HG03135 (cell line): ENCODE data around the gene FCHSD2.
"Not testable (repeated sequence)": the region's sequence is repeated elsewhere in the genome, so short reads cannot be mapped to it uniquely, and the experiment has no call there.

Source experiments
- ATAC-seq: cut with Tn5 transposase; IDR thresholded peaks from one replicate; pipeline ENCODE4 v1.9.1; 2021; ENCODE audit warnings: mild to moderate bottlenecking, moderate library complexity; ENCODE audit not compliant: unreplicated experiment

FCHSD2 gene

DNA sequence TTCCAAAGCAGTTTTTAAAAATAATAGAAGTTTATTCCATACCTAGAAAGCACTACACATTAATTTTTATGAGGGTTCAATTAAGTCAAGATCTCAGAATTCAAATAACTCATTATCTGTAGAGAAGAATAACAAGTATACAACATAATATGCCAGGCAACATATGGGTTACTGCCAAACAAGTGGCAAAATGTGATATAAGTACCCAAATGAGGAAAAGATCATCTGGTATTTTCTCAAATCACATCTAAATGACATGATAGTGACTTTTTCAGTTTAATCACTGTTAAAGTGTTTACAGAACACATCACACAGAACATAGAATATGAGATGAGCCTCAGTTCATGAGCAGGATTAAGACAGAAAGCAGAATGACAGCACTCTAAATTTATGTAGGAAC is 123.3 kb downstream of the FCHSD2 start:
- no peak for ATAC-seq

DNA sequence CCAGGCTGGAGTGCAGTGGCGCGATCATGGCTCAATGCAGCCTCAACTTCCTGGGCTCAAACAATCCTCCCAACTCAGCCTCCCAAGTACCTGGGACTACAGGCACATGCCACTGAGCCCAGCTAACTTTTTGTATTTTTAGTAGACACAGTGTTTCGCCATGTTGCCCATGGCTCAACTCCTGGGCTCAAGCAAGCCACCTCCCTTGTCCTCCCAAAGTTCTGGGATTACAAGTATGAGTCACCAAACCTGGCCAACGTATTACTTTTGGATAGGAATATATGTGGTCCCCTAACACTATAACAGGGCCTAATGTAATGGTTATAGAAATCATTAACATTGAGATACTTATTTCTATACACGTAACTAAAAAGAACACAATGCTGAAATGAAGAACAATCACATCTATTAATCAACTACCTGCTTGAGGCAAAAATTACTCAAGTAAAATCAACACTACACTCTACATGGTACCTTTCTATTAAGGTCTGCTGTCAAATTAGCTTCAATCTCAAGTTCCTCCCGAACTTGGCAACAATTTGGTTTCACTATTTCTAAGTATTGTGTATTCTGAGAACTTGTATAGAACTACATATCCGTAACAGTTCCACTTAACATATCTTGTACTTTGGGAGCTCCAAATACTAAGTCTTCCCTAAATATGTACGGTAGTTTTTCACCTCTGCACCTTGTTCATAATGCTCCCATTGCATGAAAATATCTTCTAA is 124.9 kb downstream of the FCHSD2 start:
- no peak for ATAC-seq

DNA sequence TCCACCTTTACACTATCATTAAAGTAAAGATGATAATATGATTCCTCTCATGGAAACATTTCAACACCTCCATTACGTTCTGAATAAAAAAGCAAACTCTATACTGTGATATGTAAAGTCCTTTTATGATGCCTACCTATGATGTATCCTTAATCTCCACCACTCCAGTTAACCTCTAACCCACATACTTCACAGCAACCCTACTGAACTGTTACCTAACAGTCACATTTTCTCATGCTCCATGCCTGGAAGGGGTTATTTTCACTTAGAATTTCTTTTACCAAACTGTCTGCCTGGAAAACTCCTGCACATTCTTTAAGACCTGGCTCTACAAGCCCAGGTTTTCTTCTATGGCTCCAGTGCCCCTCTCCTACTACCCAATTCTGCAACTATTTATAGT is 129.1 kb downstream of the FCHSD2 start:
- ATAC-seq: no peak

DNA sequence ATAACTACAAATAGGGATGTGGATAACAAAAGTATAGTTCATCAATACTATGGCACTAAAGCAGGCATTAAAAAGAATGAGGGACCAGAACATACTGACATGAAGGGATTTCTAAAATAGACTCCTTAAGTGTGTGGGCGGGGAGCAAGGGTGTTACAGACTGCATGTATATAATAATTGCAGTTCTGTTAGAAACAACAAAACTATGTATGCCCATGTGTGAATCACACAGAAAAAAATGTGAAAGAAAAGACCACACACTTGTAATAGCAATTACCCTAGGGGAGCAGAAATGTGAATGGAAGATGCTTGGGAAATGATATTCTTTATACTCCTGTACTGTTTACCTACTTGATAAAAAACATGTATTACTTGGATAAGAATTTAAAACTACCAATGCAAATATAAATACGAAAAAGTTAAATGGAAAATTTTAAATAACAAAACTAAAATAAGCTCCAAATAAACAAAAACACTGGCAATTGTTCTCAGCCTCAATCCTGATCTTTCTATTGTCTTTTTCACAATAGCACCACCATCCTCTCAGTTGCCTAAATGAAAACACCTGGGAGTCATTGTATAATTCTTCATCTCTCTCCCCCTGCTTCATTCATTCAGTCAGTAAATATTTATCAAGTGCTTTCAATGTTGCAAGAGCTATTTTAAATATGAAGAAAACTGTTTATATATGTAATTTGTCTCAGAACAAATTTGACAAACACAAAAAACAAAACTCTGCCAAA is 129.8 kb downstream of the FCHSD2 start:
- ATAC-seq: no peak

DNA sequence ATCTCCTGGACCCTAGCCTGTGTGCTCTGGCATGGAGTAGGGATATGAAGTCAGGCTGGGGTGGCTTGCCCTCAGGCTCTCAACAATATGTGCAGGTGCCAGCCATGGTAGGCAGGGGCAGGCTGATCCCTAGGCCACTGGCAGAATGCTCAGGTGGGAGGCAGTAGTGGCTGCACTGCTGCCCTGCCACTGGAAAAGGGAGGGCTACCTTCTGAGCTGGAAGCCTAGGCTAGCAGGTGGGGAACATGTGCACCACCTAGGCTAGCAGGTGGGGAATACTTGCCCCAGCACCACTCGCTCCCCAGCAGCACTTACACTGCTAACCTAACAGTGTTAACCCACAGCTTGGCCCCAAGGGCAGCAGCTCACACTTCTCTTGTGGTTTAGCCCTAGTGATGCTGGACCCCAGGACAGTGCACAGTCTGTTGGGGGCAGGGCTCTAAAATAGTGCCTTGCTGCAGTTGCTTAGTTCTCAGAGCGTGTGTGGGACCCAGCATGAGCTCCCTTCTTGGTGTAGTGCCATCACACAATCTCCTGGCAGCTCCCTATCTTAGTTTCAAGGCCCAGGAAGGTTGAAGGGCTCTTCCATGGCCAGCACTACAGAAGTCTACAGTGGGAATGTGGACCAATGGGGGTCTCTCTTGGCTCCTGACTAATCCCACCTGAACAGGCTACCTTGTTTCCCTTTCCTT is 130.8 kb downstream of the FCHSD2 start:
- no peak for ATAC-seq

DNA sequence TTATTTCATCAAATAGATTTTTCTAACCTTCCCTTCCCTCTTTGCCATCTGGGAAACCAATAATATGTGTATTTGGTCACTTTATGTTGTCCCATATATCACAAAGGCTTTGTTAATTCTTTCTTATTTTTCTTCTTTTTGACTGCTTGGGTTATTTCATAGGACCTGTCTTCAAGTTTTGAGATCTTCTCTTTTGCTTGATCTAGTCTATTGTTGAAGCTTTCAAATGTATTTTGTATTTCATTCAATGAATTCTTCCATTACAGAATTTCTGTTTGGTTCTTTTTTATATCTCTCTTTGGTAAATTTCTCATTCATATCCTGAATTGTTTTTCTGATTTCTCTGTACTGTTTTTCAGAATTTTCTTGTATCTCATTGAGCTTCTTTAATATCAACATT is 132.1 kb downstream of the FCHSD2 start:
- ATAC-seq: no peak

DNA sequence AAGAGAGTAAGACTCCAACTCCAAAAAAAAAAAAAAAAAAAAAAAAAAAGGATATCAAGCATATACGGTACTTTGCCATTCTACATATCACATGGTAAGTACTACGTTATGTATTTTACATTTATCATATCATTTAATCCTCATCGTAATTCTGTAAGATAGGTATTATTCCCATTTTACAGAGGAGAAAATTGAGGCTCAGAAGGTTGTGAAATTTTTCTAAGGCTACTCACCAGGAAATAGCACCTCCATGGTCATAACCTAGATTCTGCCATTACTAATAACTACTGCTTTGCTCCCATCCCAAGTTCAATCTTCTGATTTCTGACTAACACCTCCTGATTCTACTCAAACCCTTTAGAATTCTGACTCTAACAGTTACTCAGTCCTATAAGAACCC is 138.0 kb downstream of the FCHSD2 start:
- no peak for ATAC-seq

DNA sequence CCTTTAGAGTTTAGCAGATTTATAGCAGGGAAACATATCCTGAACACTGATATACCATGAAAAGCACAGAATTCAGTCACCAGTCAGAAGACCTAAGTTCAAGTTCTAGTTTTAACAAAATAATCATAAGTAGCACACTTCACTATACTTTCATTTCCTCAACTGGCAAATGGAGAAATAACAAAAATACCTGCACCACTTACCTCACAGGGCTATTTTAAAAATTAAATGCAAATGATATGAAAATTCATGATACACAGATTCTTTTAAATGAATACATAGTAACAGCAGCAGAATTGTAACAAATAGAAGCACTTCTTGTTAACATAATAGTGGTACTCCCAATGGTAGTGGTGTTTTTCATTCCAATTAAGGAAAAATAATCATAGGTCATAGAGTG is 139.0 kb downstream of the FCHSD2 start:
- no peak for ATAC-seq

DNA sequence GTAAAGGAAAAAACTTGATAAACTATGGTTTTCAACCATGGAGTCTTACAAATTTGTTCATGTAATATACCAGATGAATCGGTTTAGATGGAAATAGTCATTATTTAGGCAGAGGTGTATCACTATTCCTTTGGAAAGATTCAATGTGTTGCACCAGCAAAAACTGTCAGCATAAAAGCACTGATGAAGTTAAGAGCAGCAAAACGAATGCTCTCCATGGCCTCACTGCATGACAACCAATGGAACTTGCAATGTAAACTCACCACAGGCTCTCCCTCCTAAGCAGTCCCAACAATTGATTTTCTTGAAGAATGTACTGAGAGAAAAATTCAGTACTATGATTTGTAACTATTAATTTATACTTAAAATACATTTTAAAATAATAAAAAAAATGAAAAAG is 139.9 kb downstream of the FCHSD2 start:
- ATAC-seq: no peak

DNA sequence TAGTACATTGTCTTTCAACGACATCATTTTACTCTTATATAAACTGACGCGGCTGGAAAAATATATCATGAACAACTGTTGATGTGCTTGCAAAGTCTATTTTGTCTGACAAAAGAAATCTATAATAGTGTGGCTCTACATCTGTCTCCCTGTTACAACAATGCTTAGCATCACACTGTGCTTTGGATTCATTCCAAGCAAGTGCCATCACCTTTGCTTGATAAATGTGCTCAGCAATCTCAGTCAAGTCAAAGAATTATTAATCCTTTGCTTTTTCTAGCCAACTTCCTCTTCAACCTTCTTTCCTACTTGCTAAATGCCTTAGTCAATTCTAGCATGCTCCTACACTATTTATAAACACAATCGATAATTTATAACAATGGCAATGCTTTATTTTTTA is 140.5 kb downstream of the FCHSD2 start:
- no peak for ATAC-seq

DNA sequence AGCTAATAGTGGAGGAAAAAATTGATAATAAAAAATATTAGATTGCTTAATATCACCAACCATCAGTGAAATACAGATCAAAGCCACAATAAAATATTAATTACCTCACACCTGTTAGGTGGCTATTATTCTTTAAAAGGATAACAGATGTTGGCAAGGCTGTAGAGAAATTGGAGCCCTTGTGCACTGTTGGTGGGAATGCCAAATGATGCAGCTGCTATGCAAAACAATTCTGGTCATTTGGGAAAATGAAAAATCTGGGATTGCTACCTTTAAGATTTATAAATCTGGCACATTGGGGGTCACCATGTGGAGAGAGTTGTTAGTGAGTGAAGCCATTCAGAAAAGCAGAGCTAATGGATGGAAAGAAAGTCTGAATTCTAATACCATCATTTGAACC is 143.4 kb downstream of the FCHSD2 start:
- no peak for ATAC-seq

DNA sequence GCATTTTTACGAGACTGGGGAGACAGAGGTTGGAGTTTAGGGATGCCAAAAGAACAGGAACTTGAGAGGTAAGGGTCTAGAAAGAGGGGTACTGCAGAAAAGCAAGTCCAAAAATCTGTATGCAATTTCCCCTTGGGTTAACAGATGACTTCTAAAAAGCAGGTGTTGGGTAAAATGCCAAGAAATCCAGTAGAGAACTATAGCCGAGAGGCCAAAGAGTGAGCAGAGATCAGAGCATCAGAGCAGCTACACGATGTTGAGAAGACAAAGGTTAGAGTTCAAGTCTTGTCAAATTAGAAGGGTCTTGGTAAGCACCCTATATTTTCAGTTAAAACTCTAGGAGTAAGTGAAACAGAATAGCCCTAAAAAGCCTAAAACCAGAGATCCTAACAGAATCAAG is 145.2 kb downstream of the FCHSD2 start:
- ATAC-seq: no peak

DNA sequence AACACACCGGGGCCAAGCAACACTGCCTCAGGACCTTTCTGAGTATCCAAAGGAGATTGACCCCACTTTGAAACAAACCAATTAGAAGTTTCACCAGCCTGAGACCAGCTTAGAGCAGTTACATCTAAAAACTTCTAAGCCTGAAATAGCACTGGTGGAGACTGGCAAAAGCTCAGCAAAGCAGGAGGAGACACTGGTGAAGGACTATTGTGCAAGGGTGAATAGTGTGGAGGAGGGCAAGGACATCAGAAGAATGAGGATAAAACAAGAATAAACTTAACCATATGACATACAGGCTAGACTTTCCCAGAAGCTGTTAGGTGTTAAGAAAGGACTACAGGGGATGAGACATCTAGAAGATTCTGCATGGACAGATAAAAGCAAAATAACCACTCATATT is 152.4 kb downstream of the FCHSD2 start:
- ATAC-seq: no peak

DNA sequence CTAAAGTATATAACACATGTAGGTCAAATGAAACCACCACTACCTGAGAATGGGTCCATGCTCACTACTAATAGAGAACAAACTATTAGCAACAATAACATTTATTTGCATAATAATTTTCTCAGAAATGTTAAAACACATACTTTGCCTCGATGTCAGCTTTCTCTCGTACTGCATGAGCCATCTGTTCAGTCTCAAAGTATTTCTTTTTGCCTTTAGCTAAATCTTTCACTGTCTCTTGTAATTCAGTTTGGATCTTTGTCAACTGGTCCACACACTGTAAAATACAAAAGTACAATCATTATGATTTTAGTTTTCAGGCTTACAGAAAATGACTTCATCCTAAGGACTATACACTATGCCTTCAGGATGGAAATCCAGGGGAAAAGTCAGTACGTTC is 153.3 kb downstream of the FCHSD2 start:
- no peak for ATAC-seq

DNA sequence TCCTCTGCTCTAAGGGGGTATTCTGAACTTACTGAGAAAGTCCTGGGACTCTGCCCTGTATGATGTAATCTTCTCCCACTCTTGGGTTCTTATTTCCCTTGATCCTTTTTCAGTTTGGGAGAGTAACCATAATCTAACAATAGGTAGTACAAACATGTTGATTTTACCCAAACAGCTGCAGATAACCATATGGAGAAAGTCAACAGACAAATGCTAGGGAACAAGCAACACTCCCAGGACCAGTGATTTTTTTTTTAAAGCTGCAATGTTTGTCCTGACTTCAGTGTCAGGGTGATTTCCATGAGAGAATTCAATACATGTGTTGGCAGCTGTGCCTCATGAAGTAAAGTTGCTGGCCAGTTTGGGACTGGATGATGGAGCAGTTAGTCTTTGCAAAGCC is 156.5 kb downstream of the FCHSD2 start:
- ATAC-seq: no peak

DNA sequence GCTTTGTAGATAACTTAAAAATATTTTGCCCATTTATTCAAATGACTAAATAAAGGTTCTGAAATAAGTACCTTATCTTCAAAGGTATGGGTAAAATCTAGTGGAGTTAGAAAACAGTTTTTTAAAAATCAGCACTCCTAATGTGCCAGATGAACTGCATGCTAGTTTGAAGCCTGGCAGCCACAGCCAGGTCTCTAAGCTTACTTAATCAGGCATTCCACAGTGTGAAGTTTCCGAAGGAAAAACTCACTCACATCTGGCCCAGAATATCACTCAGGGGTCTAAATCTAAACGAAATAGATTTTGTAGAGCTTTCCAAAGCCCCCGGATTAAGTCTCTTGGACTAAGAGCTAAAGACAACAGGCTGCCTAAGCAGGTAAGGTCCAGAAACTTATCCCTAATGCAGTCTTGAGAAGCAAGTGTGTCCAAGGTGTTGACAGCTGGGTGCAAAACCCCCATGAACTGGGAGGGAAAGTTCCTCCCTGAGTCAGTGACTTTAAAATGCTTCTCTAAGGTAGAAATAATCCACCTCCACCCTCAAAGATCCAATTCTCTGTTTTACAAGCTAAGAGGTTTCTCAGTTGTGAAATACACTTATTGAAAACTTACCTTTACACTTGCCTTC is 157.6 kb downstream of the FCHSD2 start:
- no peak for ATAC-seq

DNA sequence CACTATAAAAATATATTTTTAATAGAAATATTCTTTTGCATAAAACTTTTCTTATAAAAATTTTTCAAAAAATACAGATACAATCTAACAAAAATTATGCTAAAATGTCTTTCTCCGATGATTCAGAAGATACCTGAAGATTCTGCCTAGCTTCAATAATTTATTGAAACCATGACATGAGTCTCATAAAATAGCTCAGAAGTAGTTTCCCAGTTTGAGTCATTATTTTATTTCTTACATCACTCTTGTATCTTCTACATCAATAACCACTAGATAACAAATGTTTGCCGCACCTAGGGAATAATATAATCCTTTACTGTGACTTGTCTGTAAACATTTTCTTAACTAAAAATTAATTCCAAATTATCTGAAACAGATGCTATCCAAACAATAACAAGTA is 158.6 kb downstream of the FCHSD2 start:
- no peak for ATAC-seq

DNA sequence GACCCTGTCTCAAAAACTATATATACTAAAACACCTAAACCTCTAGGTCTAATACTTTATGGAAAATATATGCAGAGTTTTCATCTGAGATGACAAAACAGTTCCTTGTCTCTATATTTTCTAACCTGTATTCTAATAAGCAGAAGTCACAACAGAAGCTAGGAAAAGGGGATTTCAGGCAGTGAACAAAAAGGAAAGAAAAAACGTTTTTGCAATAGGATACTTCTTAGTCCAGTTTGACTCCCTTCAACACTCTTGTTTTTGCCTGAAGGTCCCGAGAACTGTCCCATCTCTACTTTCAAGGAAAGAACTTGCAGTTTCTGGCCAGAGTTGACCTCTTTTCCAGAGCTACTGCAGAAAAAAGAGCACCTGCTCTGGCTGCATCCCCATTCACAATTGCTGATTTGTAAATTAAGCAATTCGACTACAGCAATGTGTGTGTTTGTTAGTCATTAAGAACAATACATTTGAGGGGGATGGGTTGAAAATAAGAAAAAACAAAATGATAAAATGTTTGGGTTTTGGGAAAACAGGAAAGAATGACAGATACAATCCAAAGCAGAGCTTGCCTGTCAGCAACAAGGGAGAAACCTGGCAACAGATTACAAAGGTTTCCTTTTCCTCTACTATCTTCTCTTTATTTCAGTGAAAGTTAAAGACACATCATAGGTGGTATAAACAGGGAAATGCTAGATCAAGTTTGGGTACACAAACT is 160.0 kb downstream of the FCHSD2 start:
- ATAC-seq: no peak

DNA sequence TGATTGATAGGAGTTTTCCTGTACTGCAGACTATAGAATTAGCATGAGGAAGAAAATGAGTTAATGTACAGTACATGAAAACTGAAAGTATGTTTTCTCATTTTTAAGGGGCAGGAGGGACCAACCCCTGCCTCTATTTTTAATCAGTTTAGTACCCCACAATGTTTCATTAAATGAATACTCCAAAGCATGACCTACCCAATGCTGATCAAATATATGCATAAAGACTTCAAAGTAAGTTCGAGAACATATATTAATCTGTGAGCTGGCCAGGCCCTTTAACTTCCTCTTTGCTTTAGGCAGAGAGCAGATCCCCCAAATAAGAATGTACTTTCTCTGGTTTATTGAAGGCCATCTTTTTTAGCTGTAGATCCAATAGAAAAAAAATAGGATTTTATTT is 161.0 kb downstream of the FCHSD2 start:
- no peak for ATAC-seq

DNA sequence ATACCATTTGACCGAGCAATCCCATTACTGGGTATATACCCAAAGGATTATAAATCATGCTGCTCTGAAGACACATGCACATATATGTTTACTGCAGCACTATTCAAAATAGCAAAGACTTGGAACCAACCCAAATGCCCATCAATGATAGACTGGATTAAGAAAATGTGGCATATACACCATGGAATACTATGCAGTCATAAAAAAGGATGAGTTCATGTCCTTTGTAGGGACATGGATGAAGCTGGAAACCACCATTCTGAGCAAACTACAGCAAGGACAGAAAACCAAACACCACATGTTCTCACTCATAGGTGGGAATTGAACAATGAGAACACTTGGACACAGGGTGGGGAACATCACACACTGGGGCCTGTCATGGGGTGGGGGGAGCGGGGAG is 164.3 kb downstream of the FCHSD2 start:
- ATAC-seq: not testable (repeated sequence)

DNA sequence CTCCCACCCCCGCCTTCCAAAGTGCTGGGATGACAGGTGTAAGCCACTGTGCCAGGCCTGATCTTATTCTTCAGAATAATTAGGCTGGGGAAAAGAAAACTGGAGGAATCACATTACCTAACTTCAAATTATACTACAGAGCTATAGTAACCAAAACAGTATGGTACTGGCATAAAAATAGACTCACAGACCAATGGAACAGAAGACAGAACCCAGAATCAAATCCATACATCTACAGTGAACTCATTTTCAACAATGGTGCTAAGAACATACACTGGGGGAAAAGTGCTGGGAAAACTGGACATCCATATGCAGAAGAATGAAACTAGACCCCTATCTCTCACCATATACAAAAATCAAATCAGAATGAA is 165.6 kb downstream of the FCHSD2 start:
- ATAC-seq: not testable (repeated sequence)
